SK-N-SH treated with all-trans-retinoic acid at 6 μM for 48 hours (cell line): ENCODE data around the gene GP1BA.

ENCODE experiments used
- ATAC-seq: fragments of 200-7000 bp; cut with Tn5 transposase; 3 replicates; pipeline ENCODE4 v1.9.1; 2020; ENCODE audit warnings: mild to moderate bottlenecking, moderate library complexity
- ARNTL ChIP-seq: fragments of 450-650 bp; formaldehyde crosslinking; IDR thresholded peaks from 2 replicates; pipeline ENCODE4 v1.5.0; 2020; ENCODE audit warnings: low read depth, mild to moderate bottlenecking, moderate library complexity, borderline replicate concordance
- BACH2 ChIP-seq: fragments of 250-450 bp; sonication (Bioruptor Pico); IDR thresholded peaks from 2 replicates; pipeline ENCODE4 v1.9.0; 2021; ENCODE audit warnings: mild to moderate bottlenecking, borderline replicate concordance
- CREB5 ChIP-seq: fragments of 250-450 bp; sonication (Bioruptor Pico); IDR thresholded peaks from 2 replicates; pipeline ENCODE4 v1.5.1; 2020; ENCODE audit warnings: low read depth, mild to moderate bottlenecking, moderate library complexity
- CSDC2 ChIP-seq: fragments of 250-450 bp; sonication (Bioruptor Pico); IDR thresholded peaks from 2 replicates; pipeline ENCODE4 v1.5.0; 2020; ENCODE audit warnings: mild to moderate bottlenecking, moderate library complexity
- CSRNP3 ChIP-seq: fragments of 250-450 bp; sonication (Bioruptor Pico); IDR thresholded peaks from 2 replicates; pipeline ENCODE4 v1.5.1; 2021; ENCODE audit warnings: mild to moderate bottlenecking, moderate library complexity
- GLIS3 ChIP-seq: fragments of 250-450 bp; sonication (Bioruptor Pico); IDR thresholded peaks from 2 replicates; pipeline ENCODE4 v1.5.0; 2020; ENCODE audit warnings: mild to moderate bottlenecking, moderate library complexity
- OSR1 ChIP-seq: fragments of 250-450 bp; sonication (Bioruptor Pico); IDR thresholded peaks from 2 replicates; pipeline ENCODE4 v1.8.0; 2022; ENCODE audit warnings: moderate library complexity, mild to moderate bottlenecking, inconsistent platforms
- PATZ1 ChIP-seq: fragments of 250-450 bp; sonication (Bioruptor Pico); IDR thresholded peaks from 2 replicates; pipeline ENCODE4 v1.8.0; 2020; ENCODE audit warnings: mild to moderate bottlenecking, moderate library complexity, borderline replicate concordance
- RARB ChIP-seq: fragments of 250-450 bp; sonication (Bioruptor Pico); IDR thresholded peaks from 2 replicates; pipeline ENCODE4 v1.8.0; 2021; ENCODE audit warnings: mild to moderate bottlenecking, moderate library complexity
- SNAI2 ChIP-seq: fragments of 250-450 bp; sonication (Bioruptor Pico); IDR thresholded peaks from 2 replicates; pipeline ENCODE4 v1.5.0; 2020; ENCODE audit warnings: mild to moderate bottlenecking, moderate library complexity
- TOX ChIP-seq: fragments of 250-450 bp; sonication (Bioruptor Pico); IDR thresholded peaks from 2 replicates; pipeline ENCODE4 v1.8.0; 2021; ENCODE audit warnings: mild to moderate bottlenecking, moderate library complexity, borderline replicate concordance
- TSHZ2 ChIP-seq: fragments of 250-450 bp; sonication (Bioruptor Pico); IDR thresholded peaks from 2 replicates; pipeline ENCODE4 v1.5.0; 2020; ENCODE audit warnings: mild to moderate bottlenecking, moderate library complexity
- ZC3H10 ChIP-seq: fragments of 250-450 bp; sonication (Bioruptor Pico); IDR thresholded peaks from 2 replicates; pipeline ENCODE4 v1.5.1; 2021; ENCODE audit warnings: mild to moderate bottlenecking, moderate library complexity
- ZFP3 ChIP-seq: fragments of 250-450 bp; sonication (Bioruptor Pico); IDR thresholded peaks from 2 replicates; pipeline ENCODE4 v1.5.0; 2020; ENCODE audit warnings: mild to moderate bottlenecking, moderate library complexity
- ZNF565 ChIP-seq: fragments of 450-650 bp; formaldehyde crosslinking; conservative IDR thresholded peaks from 2 replicates; pipeline ENCODE4 v1.5.0; 2020; ENCODE audit warnings: low read depth, mild to moderate bottlenecking, moderate library complexity
- ZNF8 ChIP-seq: fragments of 450-650 bp; formaldehyde crosslinking; IDR thresholded peaks from 2 replicates; pipeline ENCODE4 v1.5.0; 2020; ENCODE audit warnings: mild to moderate bottlenecking, moderate library complexity

Gene GP1BA

GRCh38 chr17:4959261-4959965, 27.3 kb downstream of the GP1BA start:
- no peak for ATAC-seq
- TF ChIP-seq PATZ1 (CRISPR knock-in tag) (no peak), CSDC2 (CRISPR knock-in tag) (no peak), ZFP3 (no peak), ZNF565 (CRISPR knock-in tag) (no peak), CSRNP3 (CRISPR knock-in tag) (no peak), OSR1 (CRISPR knock-in tag) (no peak), ZC3H10 (no peak), TOX (CRISPR knock-in tag) (no peak)

GRCh38 chr17:4960279-4960922, 28.3 kb downstream of the GP1BA start:
- ATAC-seq: no peak
- TF ChIP-seq PATZ1 (CRISPR knock-in tag): no peak
- TF ChIP-seq RARB (CRISPR knock-in tag): no peak
- TF ChIP-seq ZC3H10: no peak
- TF ChIP-seq ZNF565 (CRISPR knock-in tag): no peak
- TF ChIP-seq OSR1 (CRISPR knock-in tag): no peak
- TF ChIP-seq CREB5 (CRISPR knock-in tag): no peak
- no peak for TF ChIP-seq CSDC2 (CRISPR knock-in tag)
- TF ChIP-seq ARNTL (CRISPR knock-in tag): no peak
- TF ChIP-seq SNAI2: no peak
- TF ChIP-seq ZNF8 (CRISPR knock-in tag): no peak

- ATAC-seq: no peak
- TF ChIP-seq OSR1 (CRISPR knock-in tag) (no peak), ARNTL (CRISPR knock-in tag) (no peak), GLIS3 (no peak), BACH2 (CRISPR knock-in tag) (no peak), TSHZ2 (CRISPR knock-in tag) (no peak)
Measured at GRCh38 chr17:4965311-4965986, 33.4 kb downstream of the GP1BA start.
